Adipocyte (in vitro differentiated cells): Measurements from ENCODE around the gene CCHCR1.
A peak's percentile ranks its signal among the peaks of the same experiment; 100 is the strongest.
"Not testable (repeated sequence)": the region's sequence is repeated elsewhere in the genome, so short reads cannot be mapped to it uniquely, and the experiment has no call there.

Source experiments
- DNase-seq: peaks from one replicate; pipeline ENCODE4 v3.0.0-alpha.2; 2015; ENCODE audit warnings: low read depth
- H3K27me3 ChIP-seq: replicated peaks from 2 replicates; pipeline ENCODE4 v1.7.0; 2013; ENCODE audit warnings: mild to moderate bottlenecking, low read length, moderate library complexity; ENCODE audit not compliant: control insufficient read depth, insufficient read depth
- H3K36me3 ChIP-seq: 2 replicates; pipeline ENCODE4 v1.7.0; 2013; ENCODE audit warnings: low read length, mild to moderate bottlenecking, moderate library complexity; ENCODE audit not compliant: control insufficient read depth, insufficient read depth, severe bottlenecking
- H3K4me1 ChIP-seq: 2 replicates; pipeline ENCODE4 v1.7.0; 2013; ENCODE audit warnings: mild to moderate bottlenecking, low read length, moderate library complexity; ENCODE audit not compliant: control insufficient read depth, insufficient read depth
- H3K4me3 ChIP-seq: 2 replicates; pipeline ENCODE4 v1.7.0; 2013; ENCODE audit warnings: mild to moderate bottlenecking, low read length, moderate library complexity
- H3K9ac ChIP-seq: 2 replicates; pipeline ENCODE4 v1.7.0; 2013; ENCODE audit warnings: mild to moderate bottlenecking, low read length, moderate library complexity
- H3K9me3 ChIP-seq: 2 replicates; pipeline ENCODE4 v1.7.0; 2013; ENCODE audit warnings: mild to moderate bottlenecking, low read length, moderate library complexity; ENCODE audit not compliant: control insufficient read depth

CCHCR1 gene

GRCh38 chr6:31194061-31194834 lies 36.6 kb upstream of the CCHCR1 start:
- H3K36me3 ChIP-seq, result no peaks in the 10 kb centered on the region
- H3K9ac ChIP-seq, result no peak overlapping the region
- H3K27me3 ChIP-seq, result no peaks in the 10 kb centered on the region
- peaks cover 4% of the 10 kb centered on the region for H3K4me1 ChIP-seq
- H3K9me3 ChIP-seq, result no peaks in the 10 kb centered on the region
- H3K4me3 ChIP-seq, result no peak overlapping the region
- no peak for DNase-seq

- Histone ChIP-seq H3K27me3 (no peaks in the 10 kb centered on the region), H3K36me3 (no peaks in the 10 kb centered on the region), H3K4me3 (no peak overlapping the region), H3K9me3 (no peaks in the 10 kb centered on the region), H3K9ac (no peak overlapping the region), H3K4me1 (peaks cover 4% of the 10 kb centered on the region)
- DNase-seq, result no peak
Measured at GRCh38 chr6:31193206-31193605, 35.6 kb upstream of the CCHCR1 start.

GRCh38 chr6:31192431-31193105 lies 35.0 kb upstream of the CCHCR1 start:
- H3K27me3 ChIP-seq, H3K9me3 ChIP-seq, H3K36me3 ChIP-seq, H3K9ac ChIP-seq, H3K4me1 ChIP-seq, H3K4me3 ChIP-seq: not testable (repeated sequence)
- DNase-seq, result peak; percentile 84

- H3K9me3 ChIP-seq, result no peaks in the 10 kb centered on the region
- no peaks in the 10 kb centered on the region for H3K36me3 ChIP-seq
- no peaks in the 10 kb centered on the region for H3K27me3 ChIP-seq
- H3K9ac ChIP-seq, result no peak overlapping the region
- no peak for DNase-seq
- H3K4me1 ChIP-seq, result peaks cover 4% of the 10 kb centered on the region
- H3K4me3 ChIP-seq, result no peak overlapping the region
Measured at GRCh38 chr6:31190488-31190887, 32.9 kb upstream of the CCHCR1 start.

GRCh38 chr6:31189223-31189622 lies 31.6 kb upstream of the CCHCR1 start:
- H3K4me1 ChIP-seq, H3K4me3 ChIP-seq, DNase-seq, H3K27me3 ChIP-seq, H3K9ac ChIP-seq, H3K9me3 ChIP-seq, H3K36me3 ChIP-seq: not testable (repeated sequence)

- no peaks in the 10 kb centered on the region for H3K36me3 ChIP-seq
- DNase-seq, result no peak
Measured at GRCh38 chr6:31187780-31188194, 30.2 kb upstream of the CCHCR1 start.

GRCh38 chr6:31186052-31186734 lies 28.6 kb upstream of the CCHCR1 start:
- no peaks in the 10 kb centered on the region for H3K27me3 ChIP-seq
- H3K36me3 ChIP-seq, result no peaks in the 10 kb centered on the region
- no peaks in the 10 kb centered on the region for H3K9me3 ChIP-seq
- peak overlapping the region; percentile 70 for H3K4me3 ChIP-seq
- peak overlapping the region; percentile 76 for H3K9ac ChIP-seq
- H3K4me1 ChIP-seq, result peaks cover 4% of the 10 kb centered on the region
- no peak for DNase-seq

More at GRCh38 chr6:31187780-31188194, 30.2 kb upstream of the CCHCR1 start:
- no peak overlapping the region for H3K9ac ChIP-seq
- no peaks in the 10 kb centered on the region for H3K27me3 ChIP-seq
- no peaks in the 10 kb centered on the region for H3K9me3 ChIP-seq
- peaks cover 4% of the 10 kb centered on the region for H3K4me1 ChIP-seq
- H3K4me3 ChIP-seq, result no peak overlapping the region

- Histone ChIP-seq H3K4me3 (peak overlapping the region; percentile 70), H3K9ac (peak overlapping the region; percentile 76)
- H3K9me3 ChIP-seq, H3K4me1 ChIP-seq, DNase-seq, H3K36me3 ChIP-seq, H3K27me3 ChIP-seq: not testable (repeated sequence)
Measured at GRCh38 chr6:31185695-31186051, 28.1 kb upstream of the CCHCR1 start.

- DNase-seq, result not testable (repeated sequence)
Measured at GRCh38 chr6:31183859-31184258, 26.3 kb upstream of the CCHCR1 start.

GRCh38 chr6:31183287-31183686 lies 25.7 kb upstream of the CCHCR1 start:
- not testable (repeated sequence) for H3K9ac ChIP-seq, H3K27me3 ChIP-seq, H3K9me3 ChIP-seq, DNase-seq, H3K4me3 ChIP-seq, H3K4me1 ChIP-seq, H3K36me3 ChIP-seq

More at GRCh38 chr6:31183859-31184258, 26.3 kb upstream of the CCHCR1 start:
- H3K36me3 ChIP-seq, H3K9me3 ChIP-seq, H3K4me3 ChIP-seq, H3K27me3 ChIP-seq, H3K9ac ChIP-seq, H3K4me1 ChIP-seq: not testable (repeated sequence)

GRCh38 chr6:31180500-31180899 lies 22.9 kb upstream of the CCHCR1 start:
- H3K9ac ChIP-seq, result peak overlapping the region; percentile 82
- DNase-seq, result no peak
- peak overlapping the region; percentile 84 for H3K4me3 ChIP-seq
- H3K4me1 ChIP-seq, result peaks cover 9% of the 10 kb centered on the region
- H3K36me3 ChIP-seq, result no peaks in the 10 kb centered on the region
- H3K9me3 ChIP-seq, result no peaks in the 10 kb centered on the region
- H3K27me3 ChIP-seq, result no peaks in the 10 kb centered on the region
